GM23338 (cell line): ENCODE measurements around the gene RAB19. TPM values are rescaled to one million over a fixed set of nuclear protein-coding genes. Genes with fewer than 3 reads are reported as not detected.

Source experiments
- CTCF ChIP-seq, 2 experiments: fragments of 200-600 bp in 1 of 2; sonication (generic) in 1 of 2; conservative IDR thresholded peaks; 2 replicates each; pipeline versions ENCODE4 v1.5.1 to v1.6.1; 2016 to 2017; ENCODE audit warnings: antibody characterized with exemption in 2 of 2, low read depth in 2 of 2, mild to moderate bottlenecking in 2 of 2, moderate library complexity in 1 of 2
- ETS1 ChIP-seq: IDR thresholded peaks from 2 replicates; pipeline ENCODE4 v1.6.1; 2016; ENCODE audit warnings: antibody characterized with exemption
- JUNB ChIP-seq: IDR thresholded peaks from one replicate; pipeline ENCODE4 v1.6.1; 2016; ENCODE audit warnings: antibody characterized with exemption; ENCODE audit not compliant: unreplicated experiment
- NANOG ChIP-seq: IDR thresholded peaks from 2 replicates; pipeline ENCODE4 v1.6.1; 2016; ENCODE audit warnings: antibody characterized with exemption, borderline replicate concordance
- STAT1 ChIP-seq: IDR thresholded peaks from one replicate; pipeline ENCODE4 v1.6.1; 2016; ENCODE audit warnings: antibody characterized with exemption; ENCODE audit not compliant: unreplicated experiment
- ZNF462 ChIP-seq: fragments of 250-450 bp; sonication (Bioruptor Pico); IDR thresholded peaks from 2 replicates; pipeline ENCODE4 v1.5.0; 2020; ENCODE audit warnings: mild to moderate bottlenecking, moderate library complexity
- polyA plus RNA-seq: library from polyadenylated mRNA; unstranded; fragments of >200 nt; fragmentation: Nextera tagmentation; extraction: Ambion mirVana; gene quantifications from 2 replicates; pipeline ENCODE4 v1.2.1, GENCODE V29; 2016
- total RNA-seq: library from RNA; depleted of rRNA; stranded (reverse); fragments of >200 nt; shearing (Covaris generic); gene quantifications from 2 replicates; pipeline ENCODE4 v1.2.3, GENCODE V29; 2014

RAB19 gene
- total and polyA plus RNA-seq, 2 experiments from 2014 or later: 2.5 to 5.2 TPM

- no peak for TF ChIP-seq ZNF462 (CRISPR knock-in tag)
- no peak for TF ChIP-seq STAT1
- TF ChIP-seq JUNB: no peak
- TF ChIP-seq NANOG: no peak
- no peak for TF ChIP-seq ETS1
- no peak for TF ChIP-seq CTCF (conservative IDR thresholded peaks at IDR 0.05; ENCODE audit: low read depth in 2 of 2)
These were observed 27.7 kb upstream of the RAB19 start (continued) for GRCh38 chr7:140375892-140376730.
